Inflammatory macrophage treated with lipopolysaccharide for 1 hour (primary cell): ENCODE measurements around the gene TMEM266.

ENCODE experiments used
- DNase-seq, 2 donors: peaks; one replicate each; pipeline ENCODE4 v3.0.0-alpha.2; 2020 to 2022

The TMEM266 gene

DNA sequence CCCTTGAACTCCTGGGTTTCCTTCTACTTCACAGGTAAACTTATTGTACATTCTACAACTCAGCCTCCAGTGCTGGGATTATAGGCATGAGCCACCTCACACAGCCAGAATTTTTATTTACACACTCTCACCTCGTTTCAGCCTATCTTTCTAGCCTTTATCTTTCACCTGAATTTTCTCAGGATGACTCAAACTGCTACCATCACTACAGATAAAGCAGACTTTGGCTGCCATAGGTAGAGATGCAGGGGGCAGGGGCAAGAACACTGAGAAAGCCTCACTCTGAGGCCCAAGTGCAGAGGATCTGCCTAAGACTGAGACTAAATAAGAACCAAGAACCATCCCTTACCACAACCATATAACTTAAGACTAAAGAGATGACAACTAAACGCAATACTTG is 192.5 kb downstream of the TMEM266 start:
- no peak for DNase-seq

DNA sequence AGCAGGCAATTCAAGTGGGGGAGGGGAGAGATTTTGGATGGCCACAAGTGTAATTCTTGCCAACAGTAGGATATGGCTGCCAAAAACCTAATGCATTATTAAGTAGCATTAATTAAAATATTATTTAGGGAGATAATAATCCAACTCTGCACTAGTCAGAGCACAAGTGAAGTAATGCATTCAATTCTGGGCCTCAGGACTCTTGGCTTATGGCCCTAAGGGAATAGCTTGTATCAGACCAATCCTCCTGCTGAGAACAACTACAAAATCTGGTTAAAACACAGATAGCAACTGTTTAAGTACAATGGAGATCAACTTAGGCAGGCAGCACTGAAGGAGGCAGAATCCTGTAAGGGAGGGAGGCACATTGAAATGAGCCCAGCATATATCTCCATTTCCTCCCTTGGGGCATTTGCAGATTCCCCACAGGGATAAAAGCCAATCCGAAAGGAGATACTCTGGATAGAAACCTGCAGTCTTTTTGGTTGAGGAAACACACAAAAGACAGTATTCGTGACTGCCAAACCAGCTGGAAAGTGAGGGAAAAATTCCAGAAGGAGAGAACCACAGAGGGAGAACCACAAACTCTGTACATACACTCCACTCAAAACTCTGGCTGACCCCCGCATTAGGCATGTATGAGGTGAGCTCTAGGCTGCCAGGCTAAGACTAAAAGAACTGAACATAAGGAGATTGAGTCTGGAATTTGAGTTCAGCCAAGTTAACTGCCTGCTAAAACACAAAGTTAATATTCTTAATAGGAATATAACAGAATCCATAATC is 194.1 kb downstream of the TMEM266 start:
- no peak for DNase-seq
